ENCODE measurements around the gene MYO1D.

The MYO1D gene

DNA sequence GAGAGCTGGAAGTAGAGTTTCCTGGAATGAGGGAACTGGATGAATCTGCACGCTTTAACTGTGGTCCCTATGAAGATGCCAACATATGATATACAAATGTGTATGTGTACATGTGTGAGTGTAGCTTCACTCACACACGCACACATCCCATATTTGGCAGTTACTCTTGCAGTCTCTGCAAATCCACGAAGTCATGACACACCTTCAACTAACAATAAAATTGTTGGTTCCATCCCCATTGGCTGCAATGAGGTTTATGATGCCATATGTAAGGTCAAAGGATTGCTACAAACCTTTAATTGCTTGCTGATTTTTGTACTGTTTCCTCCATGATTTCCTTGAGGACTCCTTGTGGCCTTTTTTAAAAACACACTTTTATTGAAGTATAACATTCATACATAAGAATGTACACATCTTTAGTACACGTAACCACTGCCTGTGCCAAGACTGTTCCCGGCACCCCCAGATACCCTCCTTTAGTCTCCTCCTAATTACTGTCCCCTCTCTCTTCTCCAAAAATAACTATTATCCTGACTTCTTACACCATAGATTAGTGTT, 22.0 kb downstream of the MYO1D start:
- POLR2A ChIA-PET: no interaction called here
- CTCF ChIA-PET: interaction anchor here (1.0 to 2.0 kb wide), 3 partner anchors 8 to 196 kb away, joined by 3 to 7 read pairs (median 3); partner anchors contain the start of gene MYO1D
- no peak overlapping the region for H3K4me3 ChIP-seq (ENCODE audit: low read depth, low read length)
- TF ChIP-seq, protein P1, sequence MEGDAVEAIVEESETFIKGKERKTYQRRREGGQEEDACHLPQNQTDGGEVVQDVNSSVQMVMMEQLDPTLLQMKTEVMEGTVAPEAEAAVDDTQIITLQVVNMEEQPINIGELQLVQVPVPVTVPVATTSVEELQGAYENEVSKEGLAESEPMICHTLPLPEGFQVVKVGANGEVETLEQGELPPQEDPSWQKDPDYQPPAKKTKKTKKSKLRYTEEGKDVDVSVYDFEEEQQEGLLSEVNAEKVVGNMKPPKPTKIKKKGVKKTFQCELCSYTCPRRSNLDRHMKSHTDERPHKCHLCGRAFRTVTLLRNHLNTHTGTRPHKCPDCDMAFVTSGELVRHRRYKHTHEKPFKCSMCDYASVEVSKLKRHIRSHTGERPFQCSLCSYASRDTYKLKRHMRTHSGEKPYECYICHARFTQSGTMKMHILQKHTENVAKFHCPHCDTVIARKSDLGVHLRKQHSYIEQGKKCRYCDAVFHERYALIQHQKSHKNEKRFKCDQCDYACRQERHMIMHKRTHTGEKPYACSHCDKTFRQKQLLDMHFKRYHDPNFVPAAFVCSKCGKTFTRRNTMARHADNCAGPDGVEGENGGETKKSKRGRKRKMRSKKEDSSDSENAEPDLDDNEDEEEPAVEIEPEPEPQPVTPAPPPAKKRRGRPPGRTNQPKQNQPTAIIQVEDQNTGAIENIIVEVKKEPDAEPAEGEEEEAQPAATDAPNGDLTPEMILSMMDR (IDR thresholded peaks at IDR 0.05; ENCODE audit: insufficient read depth, low read length, missing control alignments): no peak
- DNase-seq (ENCODE audit: low read depth, low spot score): no peak

GRCh38 chr17:32854207-32854606, 22.7 kb downstream of the MYO1D start:
- H3K4me3 ChIP-seq (ENCODE audit: low read depth, low read length): no peak overlapping the region
- POLR2A ChIA-PET: no interaction called here
- CTCF ChIA-PET: interaction anchor here (1.0 to 2.0 kb wide), 3 partner anchors 8 to 195 kb away, joined by 3 to 7 read pairs (median 3); partner anchors contain the start of gene MYO1D
- DNase-seq (ENCODE audit: low read depth, low spot score): no peak
- TF ChIP-seq, protein P1 (IDR thresholded peaks at IDR 0.05; ENCODE audit: insufficient read depth, low read length, missing control alignments): no peak

- H3K4me3 ChIP-seq (ENCODE audit: low read depth, low read length): no peak overlapping the region
- POLR2A ChIA-PET: no interaction called here
- no peak for DNase-seq (ENCODE audit: low read depth, low spot score)
- TF ChIP-seq, protein P1 (IDR thresholded peaks at IDR 0.05; ENCODE audit: insufficient read depth, low read length, missing control alignments): no peak
- CTCF ChIA-PET: no interaction called here
Observed at GRCh38 chr17:32852811-32853210, 24.1 kb downstream of the MYO1D start.

- POLR2A ChIA-PET: interaction anchor here (0.7 kb wide), 1 partner anchor 10 kb away, joined by 3 read pairs; no protein-coding TSS in a partner anchor
- CTCF ChIA-PET: interaction anchor here (1.0 kb wide), 2 partner anchors 28 to 66 kb away, joined by 3 to 4 read pairs; no protein-coding TSS in a partner anchor
- DNase-seq (ENCODE audit: low read depth, low spot score): no peak
- H3K4me3 ChIP-seq (ENCODE audit: low read depth, low read length): no peak overlapping the region
- TF ChIP-seq, protein P1 (IDR thresholded peaks at IDR 0.05; ENCODE audit: insufficient read depth, low read length, missing control alignments): no peak
Observed at GRCh38 chr17:32849879-32850278, 27.0 kb downstream of the MYO1D start.

- TF ChIP-seq, protein P1 (IDR thresholded peaks at IDR 0.05; ENCODE audit: insufficient read depth, low read length, missing control alignments): no peak
- H3K4me3 ChIP-seq (ENCODE audit: low read depth, low read length): no peak overlapping the region
- POLR2A ChIA-PET: no interaction called here
- CTCF ChIA-PET: interaction anchor here (1.4 kb wide), 1 partner anchor 29 kb away, joined by 7 read pairs; the partner anchor contains the start of gene MYO1D
- no peak for DNase-seq (ENCODE audit: low read depth, low spot score)
Observed at GRCh38 chr17:32847977-32848376, 28.9 kb downstream of the MYO1D start.

DNA sequence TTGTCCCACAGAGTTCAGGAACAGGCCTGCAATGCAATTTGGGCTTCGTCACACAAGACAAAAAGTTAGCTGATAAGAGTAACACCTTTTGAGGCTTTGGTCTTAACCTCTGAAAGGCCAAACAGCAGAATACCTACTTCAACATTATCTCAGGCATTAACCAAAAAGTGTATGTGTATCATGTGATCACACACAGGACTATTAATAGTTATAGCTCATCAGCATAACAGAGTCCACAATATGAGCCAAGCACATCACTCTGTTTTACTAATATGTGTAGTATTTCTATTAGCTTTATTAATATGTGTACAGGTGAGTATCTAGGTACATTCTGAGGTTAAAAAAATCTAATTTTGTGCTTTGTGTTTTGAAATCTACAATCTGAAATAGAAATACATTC, 30.8 kb downstream of the MYO1D start:
- CTCF ChIA-PET: interaction anchor here (1.0 to 1.3 kb wide), 3 partner anchors 9 to 31 kb away, joined by 3 to 4 read pairs (median 3); no protein-coding TSS in a partner anchor
- no peak for DNase-seq (ENCODE audit: low read depth, low spot score)

More for the DNA sequence above, 30.8 kb downstream of the MYO1D start:
- TF ChIP-seq, protein P1 (IDR thresholded peaks at IDR 0.05; ENCODE audit: insufficient read depth, low read length, missing control alignments): no peak
- no peak overlapping the region for H3K4me3 ChIP-seq (ENCODE audit: low read depth, low read length)
- POLR2A ChIA-PET: no interaction called here

Data from AG04449 (cell line).